Measurements from ENCODE around the gene GNS.
A peak's percentile ranks its signal among the peaks of the same experiment; 100 is the strongest.

GNS gene

DNA sequence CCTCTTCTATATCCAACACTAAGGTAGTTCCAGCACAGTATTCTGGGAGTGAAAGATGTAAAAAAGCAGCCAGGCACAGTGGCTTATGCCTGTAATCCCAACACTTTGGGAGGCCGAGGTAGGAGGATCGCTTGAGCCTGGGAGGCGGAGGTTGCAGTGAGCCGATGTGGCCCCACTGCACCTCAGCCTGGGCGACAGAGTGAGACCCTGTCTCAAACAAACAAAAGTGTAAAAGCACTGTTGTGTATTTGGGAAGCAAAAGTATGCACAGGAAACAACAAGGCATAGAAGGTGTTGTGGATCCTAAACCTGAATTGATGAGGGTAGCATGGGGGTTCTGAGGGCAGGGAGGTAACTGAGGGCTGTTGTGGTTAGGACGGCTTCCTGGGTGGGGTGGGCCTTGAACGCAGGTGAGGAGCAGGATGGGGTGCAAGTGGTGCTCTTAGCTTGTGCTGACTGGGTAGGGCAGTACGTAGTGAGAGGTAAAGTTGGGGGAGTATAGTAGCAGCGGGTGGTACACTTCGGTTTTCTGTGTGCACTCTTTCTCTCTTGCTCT, 84.8 kb downstream of the GNS start:
- H3K36me3 ChIP-seq (ENCODE audit: insufficient read depth, low read length): no peaks in the 10 kb centered on the region
- H3K9me3 ChIP-seq (ENCODE audit: control insufficient read depth, insufficient read depth, low read length): no peaks in the 10 kb centered on the region
- peaks cover 52% of the 10 kb centered on the region for H3K4me1 ChIP-seq (ENCODE audit: insufficient read depth, low read length)
- H3K9ac ChIP-seq (ENCODE audit: low read depth, low read length): no peak overlapping the region

- no peaks in the 10 kb centered on the region for H3K9me3 ChIP-seq (ENCODE audit: control insufficient read depth, insufficient read depth, low read length)
- H3K4me1 ChIP-seq (ENCODE audit: insufficient read depth, low read length): peaks cover 58% of the 10 kb centered on the region
- H3K36me3 ChIP-seq (ENCODE audit: insufficient read depth, low read length): no peaks in the 10 kb centered on the region
- no peak overlapping the region; the same call in 1 of the 2 replicates for H3K9ac ChIP-seq (ENCODE audit: low read depth, low read length)
Observed at GRCh38 chr12:64673490-64674169, 85.6 kb downstream of the GNS start.

DNA sequence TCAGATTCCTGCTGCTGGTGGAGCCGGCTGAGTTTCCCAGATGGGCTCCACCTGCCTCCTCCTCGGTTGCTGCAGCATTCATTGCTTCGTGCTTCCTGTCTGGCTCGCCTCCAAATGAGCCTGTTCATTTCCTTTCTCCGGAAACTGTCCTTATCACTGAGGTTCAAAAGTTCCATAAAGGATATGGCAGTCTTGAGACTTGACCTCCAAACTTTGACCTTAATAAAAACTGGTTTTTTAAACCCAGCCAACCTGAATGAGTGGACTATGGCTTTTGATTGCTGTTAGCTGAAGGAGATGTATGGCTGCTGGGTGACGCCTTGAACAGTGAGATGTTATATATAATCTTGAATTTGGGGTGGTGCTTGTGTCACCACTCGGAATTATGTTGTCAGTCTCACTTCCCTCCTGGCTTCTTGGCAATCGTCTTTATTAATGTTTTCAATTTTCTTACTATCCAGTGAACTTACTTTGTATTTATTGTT, 86.2 kb downstream of the GNS start:
- Histone ChIP-seq H3K36me3 (ENCODE audit: insufficient read depth, low read length) (no peaks in the 10 kb centered on the region), H3K4me1 (ENCODE audit: insufficient read depth, low read length) (peaks cover 62% of the 10 kb centered on the region), H3K9ac (ENCODE audit: low read depth, low read length) (no peak overlapping the region; the same call in 1 of the 2 replicates), H3K9me3 (ENCODE audit: control insufficient read depth, insufficient read depth, low read length) (no peaks in the 10 kb centered on the region)

- Histone ChIP-seq H3K4me1 (ENCODE audit: insufficient read depth, low read length) (peaks cover 68% of the 10 kb centered on the region), H3K9ac (ENCODE audit: low read depth, low read length) (no peak overlapping the region), H3K9me3 (ENCODE audit: control insufficient read depth, insufficient read depth, low read length) (no peaks in the 10 kb centered on the region), H3K36me3 (ENCODE audit: insufficient read depth, low read length) (no peaks in the 10 kb centered on the region; the same call in 1 of the 2 replicates)
Observed at GRCh38 chr12:64671681-64672080, 87.5 kb downstream of the GNS start.

GRCh38 chr12:64670919-64671639, 88.1 kb downstream of the GNS start:
- no peaks in the 10 kb centered on the region for H3K9me3 ChIP-seq (ENCODE audit: control insufficient read depth, insufficient read depth, low read length)
- H3K9ac ChIP-seq (ENCODE audit: low read depth, low read length): no peak overlapping the region
- H3K36me3 ChIP-seq (ENCODE audit: insufficient read depth, low read length): no peaks in the 10 kb centered on the region; the same call in 1 of the 2 replicates
- H3K4me1 ChIP-seq (ENCODE audit: insufficient read depth, low read length): peaks cover 72% of the 10 kb centered on the region

GRCh38 chr12:64670019-64670418, 89.2 kb downstream of the GNS start:
- Histone ChIP-seq H3K36me3 (ENCODE audit: insufficient read depth, low read length) (no peaks in the 10 kb centered on the region; the same call in 1 of the 2 replicates), H3K9ac (ENCODE audit: low read depth, low read length) (no peak overlapping the region), H3K4me1 (ENCODE audit: insufficient read depth, low read length) (peaks cover 73% of the 10 kb centered on the region), H3K9me3 (ENCODE audit: control insufficient read depth, insufficient read depth, low read length) (no peaks in the 10 kb centered on the region)

DNA sequence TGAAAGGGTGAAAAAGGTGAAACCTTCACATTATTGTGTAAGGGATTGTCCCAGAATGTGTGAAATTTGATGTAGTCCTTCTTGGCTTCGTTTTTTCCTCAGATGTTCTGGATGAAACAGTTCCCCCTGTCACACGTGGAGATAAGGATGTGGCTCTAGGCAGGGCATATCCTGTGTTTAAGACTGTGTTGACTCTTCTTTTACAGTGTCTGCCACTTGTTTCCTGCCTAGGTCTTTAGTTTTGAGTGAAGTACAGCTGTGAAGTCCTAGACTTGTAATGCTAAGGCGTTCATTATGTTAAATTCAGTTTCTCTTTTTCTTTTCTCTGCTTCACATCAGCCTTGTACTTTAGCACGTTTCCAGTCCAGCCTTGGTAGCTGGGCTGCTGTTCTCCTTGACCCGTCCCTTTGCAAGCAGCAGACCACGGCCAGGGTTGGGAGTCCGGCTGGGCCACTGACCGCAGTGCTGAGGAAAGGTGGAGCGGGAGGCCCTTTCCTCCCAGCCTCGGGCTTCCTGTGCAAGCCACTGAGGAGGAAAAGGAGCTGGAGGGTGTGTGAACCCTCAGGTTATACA, 89.8 kb downstream of the GNS start:
- Histone ChIP-seq H3K9ac (ENCODE audit: low read depth, low read length) (0 out of 2 replicates have a peak overlapping the region, but pooled peaks have one; percentile 8), H3K9me3 (ENCODE audit: control insufficient read depth, insufficient read depth, low read length) (no peaks in the 10 kb centered on the region), H3K36me3 (ENCODE audit: insufficient read depth, low read length) (no peaks in the 10 kb centered on the region; the same call in 1 of the 2 replicates), H3K4me1 (ENCODE audit: insufficient read depth, low read length) (peaks cover 73% of the 10 kb centered on the region)

DNA sequence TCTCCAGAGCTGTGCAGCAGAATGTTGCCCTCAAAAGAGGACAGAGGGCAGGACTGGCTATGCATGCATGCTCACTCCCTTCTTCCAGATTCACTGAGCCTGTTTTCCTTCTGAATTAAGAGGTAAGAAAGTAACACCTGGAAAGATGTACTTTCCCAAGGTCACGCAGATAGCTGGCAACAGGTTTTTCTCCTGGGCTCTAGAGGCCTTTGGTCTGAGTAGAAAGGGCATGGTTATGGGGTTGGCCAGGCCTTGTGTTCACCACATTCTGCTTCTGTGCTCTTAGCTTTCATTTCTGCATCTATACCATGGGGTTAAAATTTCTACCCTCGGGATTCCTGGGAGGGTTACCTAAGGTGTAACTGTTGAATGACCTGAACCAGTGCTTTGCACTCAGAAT, 91.4 kb downstream of the GNS start:
- Histone ChIP-seq H3K9ac (ENCODE audit: low read depth, low read length) (no peak overlapping the region), H3K4me1 (ENCODE audit: insufficient read depth, low read length) (peaks cover 59% of the 10 kb centered on the region)

DNA sequence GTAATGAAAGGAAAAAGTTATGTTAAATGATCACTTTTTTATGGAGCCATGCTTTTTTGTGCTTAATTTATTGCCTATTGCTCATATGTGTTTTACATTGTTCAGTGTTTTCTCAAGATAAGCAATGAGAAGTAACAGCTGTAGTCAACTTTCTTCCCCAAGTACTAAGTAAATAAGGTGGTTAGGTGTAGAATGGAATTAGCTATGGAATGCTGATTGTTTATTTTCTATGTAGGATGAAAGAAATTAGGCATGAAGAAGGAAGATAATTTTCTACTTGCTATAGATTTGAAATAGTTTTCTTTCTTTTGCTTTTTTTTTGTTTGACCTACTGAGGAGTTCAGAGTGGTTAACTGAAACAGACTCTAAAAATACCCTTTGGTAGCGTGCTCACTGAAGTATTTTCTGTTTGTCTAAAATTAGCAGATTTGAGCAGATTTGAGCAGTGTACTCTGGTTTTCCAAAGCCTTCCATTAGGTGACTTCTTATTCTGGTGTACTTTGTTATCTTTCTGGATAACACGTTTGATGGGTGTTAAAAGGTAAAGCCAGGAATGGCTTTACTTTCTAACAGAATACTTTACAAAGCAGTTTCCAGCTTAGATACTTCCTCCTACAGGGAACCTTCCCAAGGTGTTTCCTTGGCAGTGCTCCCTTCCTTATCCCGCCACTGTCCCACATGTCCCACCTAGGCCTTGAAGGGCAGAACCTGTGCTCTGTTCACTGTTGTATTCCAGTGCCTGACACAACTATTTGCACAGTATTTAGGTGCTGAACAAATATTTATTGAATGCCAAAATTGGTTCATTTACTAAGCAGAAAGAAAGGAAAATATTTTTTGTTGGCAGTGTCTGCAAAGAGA, 92.9 kb downstream of the GNS start:
- H3K4me1 ChIP-seq (ENCODE audit: insufficient read depth, low read length): peaks cover 50% of the 10 kb centered on the region
- no peaks in the 10 kb centered on the region; the same call in 1 of the 2 replicates for H3K36me3 ChIP-seq (ENCODE audit: insufficient read depth, low read length)
- no peaks in the 10 kb centered on the region for H3K9me3 ChIP-seq (ENCODE audit: control insufficient read depth, insufficient read depth, low read length)
- no peak overlapping the region for H3K9ac ChIP-seq (ENCODE audit: low read depth, low read length)

More for the DNA sequence above, 91.4 kb downstream of the GNS start:
- no peaks in the 10 kb centered on the region for H3K9me3 ChIP-seq (ENCODE audit: control insufficient read depth, insufficient read depth, low read length)
- no peaks in the 10 kb centered on the region; the same call in 1 of the 2 replicates for H3K36me3 ChIP-seq (ENCODE audit: insufficient read depth, low read length)

DNA sequence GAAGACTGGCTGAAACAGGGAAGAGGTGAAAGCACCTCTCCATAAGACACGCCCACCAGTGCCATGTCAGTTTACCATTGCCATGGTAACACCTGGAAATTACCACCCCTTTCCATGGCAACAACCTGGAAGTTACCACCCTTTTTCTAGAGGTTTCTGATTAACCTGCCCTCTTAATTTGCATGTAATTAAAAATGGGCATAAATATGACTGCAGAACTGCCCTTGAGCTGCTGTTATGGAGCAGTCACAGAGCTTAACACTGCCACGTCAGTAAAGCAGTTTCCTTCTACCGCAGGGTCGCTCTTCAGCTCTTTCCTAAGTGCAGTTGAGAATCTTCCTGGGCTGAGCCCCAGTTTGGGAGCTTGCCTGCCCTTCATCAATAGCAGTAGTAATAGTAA, 93.7 kb downstream of the GNS start:
- Histone ChIP-seq H3K36me3 (ENCODE audit: insufficient read depth, low read length) (no peaks in the 10 kb centered on the region; the same call in 1 of the 2 replicates), H3K4me1 (ENCODE audit: insufficient read depth, low read length) (peaks cover 42% of the 10 kb centered on the region), H3K9ac (ENCODE audit: low read depth, low read length) (no peak overlapping the region), H3K9me3 (ENCODE audit: control insufficient read depth, insufficient read depth, low read length) (no peaks in the 10 kb centered on the region)
